ENCODE measurements around the gene DMRT2. TPM values are rescaled to one million over a fixed set of nuclear protein-coding genes. Genes with fewer than 3 reads are reported as not detected.

Gene DMRT2
- total RNA-seq, 1 experiment from 2014 or later = not detected

- no peak overlapping the region for H3T11ph ChIP-seq (ENCODE audit: low read length)
- Mint-ChIP-seq H3K4me3 (no peak overlapping the region), H3K36me3 (ENCODE audit: insufficient read depth in 1 of 3, low read depth in 3 of 3) (peaks cover 2 to 15% (median 10%) of the 10 kb centered on the region in 3 experiments; a peak in 5 of 7 replicates), H3K9me3 (peaks cover 29 to 31% of the 10 kb centered on the region in 2 experiments), H3K4me1 (peaks cover 2 to 3% of the 10 kb centered on the region in 2 experiments; a peak in 1 of 4 replicates), H3K27me3 (ENCODE audit: low read depth) (peaks cover 6% of the 10 kb centered on the region), H3K27ac (no peak overlapping the region)
- H2BK120ac ChIP-seq (ENCODE audit: low read depth, low read length, poor library complexity, severe bottlenecking) = no peak overlapping the region
- no peak overlapping the region for H3K23ac ChIP-seq (ENCODE audit: insufficient read length, low read depth, low read length)
- no peak overlapping the region for H3K4ac ChIP-seq (ENCODE audit: low read depth, low read length)
- no peak overlapping the region for H2AFZ ChIP-seq (ENCODE audit: low read length)
- H4K91ac ChIP-seq (ENCODE audit: insufficient read length, low read depth, low read length) = no peak overlapping the region
- H3K27ac ChIP-seq (ENCODE audit: insufficient read length, low read depth, low read length) = no peak overlapping the region
- no peak overlapping the region for H3K56ac ChIP-seq (ENCODE audit: insufficient read length, low read depth, low read length)
- no peak overlapping the region for H3K4me2 ChIP-seq (ENCODE audit: insufficient read depth, insufficient read length, low read length)
- no peak overlapping the region for H4K8ac ChIP-seq (replicated peaks; ENCODE audit: insufficient read length, low read depth, low read length)
- no peaks in the 10 kb centered on the region for H4K20me1 ChIP-seq (ENCODE audit: control insufficient read depth, insufficient read depth, insufficient read length)
- no peak overlapping the region for H3K14ac ChIP-seq (ENCODE audit: insufficient read depth, low read length)
- H2BK15ac ChIP-seq (ENCODE audit: low read depth, low read length) = no peak overlapping the region
- H2AK5ac ChIP-seq (ENCODE audit: insufficient read length, low read length) = no peak overlapping the region
- H4K5ac ChIP-seq (ENCODE audit: insufficient read length, low read depth, low read length) = no peak overlapping the region
- peaks cover 19% of the 10 kb centered on the region for H3K9me3 ChIP-seq (ENCODE audit: control insufficient read depth, low read depth, low read length)
- H2BK20ac ChIP-seq (ENCODE audit: low read depth, low read length, poor library complexity, severe bottlenecking) = no peak overlapping the region
- TF ChIP-seq CTCF (conservative IDR thresholded peaks at IDR 0.05) = no peak
- no peak overlapping the region for H2BK12ac ChIP-seq (ENCODE audit: insufficient read length, low read depth, low read length)
- no CpG with 5 or more reads among the region's 4 CpGs for WGBS (ENCODE audit: extremely low coverage, insufficient read length, low lambda C conversion rate)
- no peaks in the 10 kb centered on the region for H3K79me1 ChIP-seq (ENCODE audit: insufficient read depth, low read depth, low read length, poor library complexity, severe bottlenecking)
- no peak overlapping the region for H3K9ac ChIP-seq (ENCODE audit: extremely low read depth, insufficient read length, low read length)
- H3K27me3 ChIP-seq (ENCODE audit: insufficient read depth, low read length) = no peaks in the 10 kb centered on the region
- no peak overlapping the region for H3K18ac ChIP-seq (ENCODE audit: insufficient read length, low read depth, low read length)
- no peak for DNase-seq
- no peaks in the 10 kb centered on the region for H3K4me1 ChIP-seq (ENCODE audit: insufficient read depth, low read length)
- no peak overlapping the region for H2BK5ac ChIP-seq (ENCODE audit: insufficient read length, low read length)
- no peaks in the 10 kb centered on the region for H3K23me2 ChIP-seq (ENCODE audit: insufficient read length, low read depth, low read length, poor library complexity, severe bottlenecking)
- no peaks in the 10 kb centered on the region for H3K79me2 ChIP-seq (ENCODE audit: insufficient read depth, low read length)
These were observed 48.3 kb upstream of the DMRT2 start for GRCh38 chr9:1001838-1002237.
